Skin epidermis (tissue), 12 donors: ENCODE results near the gene TSC22D4.

ENCODE experiments used
- H3K27ac ChIP-seq, 21 experiments: fragments of 200-600 bp; sonication (generic) in 11 of 21; one replicate each; pipeline ENCODE4 v1.5.0; 2020; ENCODE audit warnings: mild to moderate bottlenecking in 3 of 21, inconsistent platforms in 2 of 21, moderate library complexity in 2 of 21
- H3K4me3 ChIP-seq, 7 experiments: fragments of 200-600 bp; sonication (generic) in 2 of 7; one replicate each; pipeline ENCODE4 v1.5.0; 2020; ENCODE audit warnings: inconsistent platforms in 2 of 7, mild to moderate bottlenecking in 2 of 7, moderate library complexity in 1 of 7

The TSC22D4 gene

GRCh38 chr7:100493476-100494264 lies 14.7 kb upstream of the TSC22D4 start:
- Histone ChIP-seq H3K4me3 (peak overlapping the region in 5 of 7 experiments; percentile 4 to 40 (median 23)), H3K27ac (peak overlapping the region in 5 of 21 experiments; percentile 5 to 43 (median 11))

DNA sequence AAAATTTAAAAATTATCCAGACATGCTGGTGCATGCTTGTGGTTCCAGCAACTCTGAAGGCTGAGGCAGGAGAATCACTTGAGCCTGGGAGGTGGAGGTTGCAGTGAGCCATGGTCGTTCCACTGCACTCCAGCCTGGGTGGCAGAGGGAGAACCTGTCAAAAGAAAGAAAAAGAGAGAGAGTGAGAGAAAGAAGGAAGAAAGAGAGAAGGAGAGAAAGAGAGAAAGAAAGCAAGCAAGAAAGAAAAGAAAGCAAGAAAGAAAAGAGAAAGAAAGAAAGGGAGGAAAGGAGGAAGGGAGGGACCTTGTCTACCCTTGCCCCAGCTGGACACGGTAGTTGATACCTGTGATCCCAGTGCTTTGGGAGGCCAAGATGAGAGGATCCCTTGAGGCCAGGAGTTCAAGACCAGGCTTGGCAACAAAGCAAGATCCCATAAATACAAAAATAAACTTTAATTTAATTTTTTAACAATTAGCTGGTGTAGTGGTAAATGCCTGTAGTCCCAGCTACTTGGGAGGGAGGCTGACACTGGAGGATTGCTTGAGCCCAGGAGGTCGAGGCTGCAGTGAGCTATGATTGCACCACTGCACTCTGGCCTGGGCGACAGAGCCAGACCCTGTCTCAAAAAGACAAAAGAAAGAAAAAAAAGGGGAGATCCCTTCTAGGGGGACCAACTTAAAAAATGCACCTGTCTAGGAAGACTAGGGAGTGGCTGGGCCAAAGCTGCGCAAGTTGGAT lies 13.9 kb upstream of the TSC22D4 start:
- peak overlapping the region in 4 of 7 experiments; percentile 21 to 40 (median 28) for H3K4me3 ChIP-seq
- peak overlapping the region in 2 of 21 experiments; percentile 5 to 15 for H3K27ac ChIP-seq

- Histone ChIP-seq H3K27ac (no peak overlapping the region), H3K4me3 (no peak overlapping the region)
Measured at GRCh38 chr7:100491192-100491578, 12.2 kb upstream of the TSC22D4 start.

- no peak overlapping the region for H3K4me3 ChIP-seq
Measured at GRCh38 chr7:100490483-100491191, 11.6 kb upstream of the TSC22D4 start.

GRCh38 chr7:100489824-100490223 lies 10.8 kb upstream of the TSC22D4 start:
- no peak overlapping the region for H3K27ac ChIP-seq

More at GRCh38 chr7:100490483-100491191, 11.6 kb upstream of the TSC22D4 start:
- H3K27ac ChIP-seq: no peak overlapping the region

GRCh38 chr7:100489121-100489520 lies 10.1 kb upstream of the TSC22D4 start:
- Histone ChIP-seq H3K4me3 (no peak overlapping the region), H3K27ac (no peak overlapping the region)

More at GRCh38 chr7:100489824-100490223, 10.8 kb upstream of the TSC22D4 start:
- no peak overlapping the region for H3K4me3 ChIP-seq

GRCh38 chr7:100488333-100489095 lies 9.5 kb upstream of the TSC22D4 start:
- no peak overlapping the region for H3K4me3 ChIP-seq
- H3K27ac ChIP-seq: no peak overlapping the region

GRCh38 chr7:100486753-100487446 lies 7.9 kb upstream of the TSC22D4 start:
- Histone ChIP-seq H3K27ac (no peak overlapping the region), H3K4me3 (no peak overlapping the region)

DNA sequence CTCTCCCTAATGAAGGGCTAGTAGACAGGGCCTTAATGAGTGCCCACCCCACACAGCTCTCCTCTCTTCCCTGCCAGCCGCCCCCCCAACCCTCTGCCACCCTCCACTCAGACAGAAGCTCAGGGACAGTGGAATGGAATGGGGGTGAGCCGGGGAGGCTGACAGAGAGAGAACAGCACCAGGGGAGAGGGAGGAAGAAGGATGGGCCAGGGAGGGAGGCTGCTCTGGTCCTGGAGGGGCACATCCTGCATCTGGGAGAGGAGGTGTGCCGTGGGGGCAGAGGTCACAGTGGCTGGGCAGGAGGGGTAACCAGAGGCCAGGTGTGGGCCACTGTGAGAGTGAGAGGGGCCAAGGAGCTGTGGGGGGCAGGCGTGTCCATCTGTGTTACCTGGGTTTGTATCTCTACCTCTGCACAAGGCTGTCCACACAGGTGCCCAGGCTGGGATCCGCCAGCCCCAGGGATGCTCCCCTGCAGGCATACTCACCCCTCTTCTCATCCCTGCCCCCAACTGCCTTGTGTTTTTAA lies 7.2 kb upstream of the TSC22D4 start:
- H3K4me3 ChIP-seq: no peak overlapping the region
- peak overlapping the region in 1 of 21 experiments; percentile 2 for H3K27ac ChIP-seq

DNA sequence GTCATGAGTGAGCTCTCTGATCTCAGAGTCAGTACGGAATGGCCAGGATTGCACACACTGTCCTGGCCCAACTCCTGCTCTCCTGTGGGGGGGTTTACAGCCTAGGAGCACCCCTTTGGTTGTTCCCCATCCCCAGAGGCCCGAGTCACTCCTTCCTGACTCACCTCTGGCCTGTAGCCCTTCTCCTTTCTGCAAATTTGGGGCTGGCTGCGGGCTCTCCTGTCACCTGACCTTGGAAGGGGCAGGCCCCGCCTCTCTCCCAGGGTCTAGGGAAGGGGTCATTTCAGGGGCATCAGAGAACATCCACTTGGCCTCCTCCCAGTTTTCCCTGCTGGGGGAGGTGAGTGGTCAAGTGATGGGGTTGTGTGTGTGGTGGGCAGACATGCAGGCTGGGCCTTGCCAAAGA lies 6.5 kb upstream of the TSC22D4 start:
- H3K4me3 ChIP-seq: no peak overlapping the region
- peak overlapping the region in 2 of 21 experiments; percentile 2 to 21 for H3K27ac ChIP-seq

DNA sequence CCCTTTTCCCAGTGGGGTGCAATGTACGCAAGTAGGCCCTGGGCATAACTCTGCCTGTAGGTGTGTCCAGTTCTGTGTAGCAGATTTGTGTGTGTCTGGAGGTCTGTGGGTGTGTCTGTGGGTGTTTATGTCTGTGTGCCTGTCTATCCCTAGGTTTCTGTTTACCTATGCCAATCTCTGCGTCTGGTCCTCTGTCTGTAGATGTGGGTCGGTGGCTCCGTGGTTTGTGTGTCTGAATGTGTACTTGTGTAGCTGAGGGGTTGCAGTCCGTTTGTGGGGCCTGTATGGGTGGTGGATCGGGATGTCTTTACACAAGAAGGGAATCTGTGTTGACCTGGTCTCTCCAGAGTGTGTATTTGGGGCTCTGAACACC lies 5.6 kb upstream of the TSC22D4 start:
- Histone ChIP-seq H3K27ac (peak overlapping the region in 2 of 21 experiments; percentile 0 to 76), H3K4me3 (peak overlapping the region in 1 of 7 experiments; percentile 64)

DNA sequence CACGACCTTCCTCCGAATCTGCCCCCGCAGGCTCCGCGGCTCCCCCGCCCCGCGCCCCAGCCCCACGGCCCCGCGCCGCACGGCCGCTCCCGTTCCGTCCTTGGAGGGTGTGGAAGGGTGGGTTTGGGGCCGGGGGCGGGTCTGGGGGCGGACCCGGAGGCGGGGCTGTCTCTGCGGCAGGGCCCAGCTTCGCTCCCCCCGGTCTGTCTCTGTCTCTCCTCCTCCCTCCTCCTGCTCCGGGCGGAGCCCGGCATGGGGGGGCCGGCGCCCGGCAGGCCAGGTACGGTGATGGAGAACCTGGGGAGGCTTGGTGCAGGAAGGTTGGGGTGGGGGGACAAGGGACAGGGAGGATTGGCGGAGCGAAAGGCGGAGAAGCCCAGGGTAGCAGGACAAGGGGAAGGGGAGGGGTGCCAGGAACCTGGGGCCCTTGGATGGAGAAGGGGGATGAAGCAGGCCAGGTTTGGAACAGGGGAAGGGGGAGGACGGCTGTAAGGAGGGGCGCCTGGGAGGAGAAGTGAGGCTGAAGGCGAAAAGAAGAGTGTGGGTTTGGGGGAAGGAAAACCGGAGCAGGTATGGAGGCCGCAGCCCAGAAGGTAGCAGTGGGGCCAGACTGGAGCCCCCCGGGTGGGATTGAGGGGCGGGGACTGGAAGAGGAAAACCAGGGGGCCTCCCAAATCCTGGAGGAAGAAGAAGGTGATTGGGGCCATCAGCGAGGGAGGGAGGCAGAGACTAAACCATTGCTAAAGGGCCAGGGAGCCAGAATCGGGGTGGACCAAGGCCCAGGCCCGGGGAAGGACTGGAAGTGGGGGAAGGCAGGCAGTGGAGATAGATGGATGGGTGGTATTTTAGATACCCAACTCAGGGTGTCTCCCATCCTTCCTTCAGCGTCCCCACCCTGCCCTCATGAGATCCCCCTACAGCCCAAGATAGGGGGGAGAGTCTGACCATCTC lies 5.0 kb upstream of the TSC22D4 start, which contains the start of gene NYAP1:
NYAP1 (plus strand) TSS at position 206 of the 951 bp plus-strand sequence. CDS start 1,385 bp downstream, outside the sequence.
- Histone ChIP-seq H3K27ac (peak within 1 kb of the TSS in 12 of 21 experiments; percentile 0 to 76 (median 63)), H3K4me3 (peak within 1 kb of the TSS; percentile 40 to 65 (median 48))

- Histone ChIP-seq H3K27ac (peak overlapping the region in 11 of 21 experiments; percentile 3 to 76 (median 64)), H3K4me3 (peak overlapping the region; percentile 40 to 65 (median 48))
Measured at GRCh38 chr7:100483090-100483721, 4.2 kb upstream of the TSC22D4 start.

DNA sequence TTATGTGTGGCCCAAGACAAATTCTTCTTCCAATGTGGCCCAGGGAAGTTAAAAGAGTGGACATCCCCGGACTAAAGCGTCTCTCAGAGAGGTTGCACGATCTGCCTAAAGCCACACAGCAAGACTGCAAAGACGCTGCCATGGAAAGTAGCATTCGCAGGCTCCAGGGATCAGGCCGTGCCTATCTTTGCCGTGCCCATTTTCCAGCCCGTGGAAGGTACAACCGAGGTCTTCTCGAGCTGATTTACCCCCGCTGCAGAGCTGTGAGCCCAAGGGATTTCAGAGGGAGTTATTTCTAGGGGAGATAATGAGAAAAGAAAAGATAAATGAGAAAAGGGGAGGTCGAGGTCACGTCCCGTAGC lies 3.7 kb upstream of the TSC22D4 start:
- Histone ChIP-seq H3K4me3 (peak overlapping the region; percentile 40 to 65 (median 48)), H3K27ac (peak overlapping the region in 8 of 21 experiments; percentile 4 to 76 (median 63))

GRCh38 chr7:100481466-100481865 lies 2.5 kb upstream of the TSC22D4 start:
- no peak overlapping the region for H3K4me3 ChIP-seq
- no peak overlapping the region for H3K27ac ChIP-seq

DNA sequence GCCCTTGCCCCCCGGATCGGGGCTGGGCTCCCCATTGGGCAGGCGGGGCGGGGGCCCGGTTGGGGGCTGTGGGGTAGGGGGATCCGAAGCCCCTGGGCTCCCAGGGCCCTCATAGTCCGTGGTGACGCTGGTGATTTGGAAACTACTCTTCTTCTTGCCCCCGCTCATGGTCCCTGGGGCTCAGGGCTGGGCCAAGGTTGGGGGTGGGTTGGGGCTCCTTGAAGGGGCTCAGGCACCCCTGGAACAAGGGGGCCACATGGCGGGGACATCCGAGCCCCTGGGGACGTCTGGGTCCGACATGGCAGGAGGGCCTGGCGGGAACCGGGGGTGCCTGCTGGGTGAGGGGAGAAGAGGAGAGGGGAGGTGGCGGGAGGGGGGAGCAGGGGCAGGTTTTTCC lies 1.1 kb downstream of the TSC22D4 start:
- Histone ChIP-seq H3K4me3 (peak overlapping the region; percentile 61 to 99 (median 99)), H3K27ac (peak overlapping the region; percentile 54 to 100 (median 93))
